Measurements from ENCODE around the gene TTC3.
A peak's percentile ranks its signal among the peaks of the same experiment; 100 is the strongest.
"Not testable (repeated sequence)": the region's sequence is repeated elsewhere in the genome, so short reads cannot be mapped to it uniquely, and the experiment has no call there.

The TTC3 gene, protein sequence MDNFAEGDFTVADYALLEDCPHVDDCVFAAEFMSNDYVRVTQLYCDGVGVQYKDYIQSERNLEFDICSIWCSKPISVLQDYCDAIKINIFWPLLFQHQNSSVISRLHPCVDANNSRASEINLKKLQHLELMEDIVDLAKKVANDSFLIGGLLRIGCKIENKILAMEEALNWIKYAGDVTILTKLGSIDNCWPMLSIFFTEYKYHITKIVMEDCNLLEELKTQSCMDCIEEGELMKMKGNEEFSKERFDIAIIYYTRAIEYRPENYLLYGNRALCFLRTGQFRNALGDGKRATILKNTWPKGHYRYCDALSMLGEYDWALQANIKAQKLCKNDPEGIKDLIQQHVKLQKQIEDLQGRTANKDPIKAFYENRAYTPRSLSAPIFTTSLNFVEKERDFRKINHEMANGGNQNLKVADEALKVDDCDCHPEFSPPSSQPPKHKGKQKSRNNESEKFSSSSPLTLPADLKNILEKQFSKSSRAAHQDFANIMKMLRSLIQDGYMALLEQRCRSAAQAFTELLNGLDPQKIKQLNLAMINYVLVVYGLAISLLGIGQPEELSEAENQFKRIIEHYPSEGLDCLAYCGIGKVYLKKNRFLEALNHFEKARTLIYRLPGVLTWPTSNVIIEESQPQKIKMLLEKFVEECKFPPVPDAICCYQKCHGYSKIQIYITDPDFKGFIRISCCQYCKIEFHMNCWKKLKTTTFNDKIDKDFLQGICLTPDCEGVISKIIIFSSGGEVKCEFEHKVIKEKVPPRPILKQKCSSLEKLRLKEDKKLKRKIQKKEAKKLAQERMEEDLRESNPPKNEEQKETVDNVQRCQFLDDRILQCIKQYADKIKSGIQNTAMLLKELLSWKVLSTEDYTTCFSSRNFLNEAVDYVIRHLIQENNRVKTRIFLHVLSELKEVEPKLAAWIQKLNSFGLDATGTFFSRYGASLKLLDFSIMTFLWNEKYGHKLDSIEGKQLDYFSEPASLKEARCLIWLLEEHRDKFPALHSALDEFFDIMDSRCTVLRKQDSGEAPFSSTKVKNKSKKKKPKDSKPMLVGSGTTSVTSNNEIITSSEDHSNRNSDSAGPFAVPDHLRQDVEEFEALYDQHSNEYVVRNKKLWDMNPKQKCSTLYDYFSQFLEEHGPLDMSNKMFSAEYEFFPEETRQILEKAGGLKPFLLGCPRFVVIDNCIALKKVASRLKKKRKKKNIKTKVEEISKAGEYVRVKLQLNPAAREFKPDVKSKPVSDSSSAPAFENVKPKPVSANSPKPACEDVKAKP (N-terminal part only)

DNA sequence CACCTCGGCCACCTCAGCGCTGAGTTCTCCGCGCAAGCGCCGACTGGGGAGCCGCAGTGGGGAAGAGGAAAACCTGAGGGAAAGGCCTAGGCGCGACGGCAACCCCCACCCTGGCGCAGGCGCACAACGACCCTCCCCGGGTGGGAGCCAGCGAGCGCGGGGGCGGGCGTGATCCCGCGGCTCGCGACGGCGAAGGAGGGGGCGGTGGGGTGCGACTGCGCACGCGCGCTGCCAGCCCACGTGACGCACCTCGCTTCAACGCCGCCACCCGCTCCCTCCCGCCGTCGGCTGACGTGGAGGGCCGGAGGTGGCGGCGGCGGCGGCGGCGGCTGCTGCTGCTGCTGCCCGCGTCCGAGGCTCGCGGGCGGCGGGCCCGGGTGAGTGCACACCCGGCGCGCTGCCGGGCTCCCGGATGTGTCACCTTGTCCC, at the start of gene TTC3, which contains the start of gene PIGP:
Gene TTC3, plus strand, starts transcription at position 267 of the 429 bp plus-strand sequence. CDS start 14,004 bp downstream, outside the sequence.
Gene PIGP, minus strand, starts transcription at position 84 of the 429 bp plus-strand sequence. CDS start 556 bp downstream, outside the sequence.
- DNase-seq, result peak; percentile 93

GRCh38 chr21:37026499-37026898, 46.6 kb upstream of the TTC3 start:
- no peak for DNase-seq

DNA sequence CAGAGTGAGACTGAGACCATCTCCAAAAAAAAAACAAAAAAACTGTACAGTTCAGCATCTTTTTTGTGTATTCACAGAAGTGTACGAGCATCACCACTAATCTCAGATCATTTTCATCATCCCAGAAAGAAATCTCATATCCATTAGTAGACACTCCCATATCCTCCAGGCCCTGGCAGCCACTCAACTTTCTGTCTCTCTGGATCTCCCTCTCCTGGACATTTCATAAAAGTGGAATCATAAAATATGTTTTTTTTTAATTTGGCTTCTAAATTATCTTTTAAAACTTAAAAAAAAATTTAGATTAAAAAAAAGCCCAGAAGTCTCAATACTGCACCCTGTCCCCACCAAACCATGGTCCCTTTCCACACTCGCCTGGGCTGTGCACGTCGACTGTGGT, 44.5 kb upstream of the TTC3 start:
- no peak for DNase-seq

DNA sequence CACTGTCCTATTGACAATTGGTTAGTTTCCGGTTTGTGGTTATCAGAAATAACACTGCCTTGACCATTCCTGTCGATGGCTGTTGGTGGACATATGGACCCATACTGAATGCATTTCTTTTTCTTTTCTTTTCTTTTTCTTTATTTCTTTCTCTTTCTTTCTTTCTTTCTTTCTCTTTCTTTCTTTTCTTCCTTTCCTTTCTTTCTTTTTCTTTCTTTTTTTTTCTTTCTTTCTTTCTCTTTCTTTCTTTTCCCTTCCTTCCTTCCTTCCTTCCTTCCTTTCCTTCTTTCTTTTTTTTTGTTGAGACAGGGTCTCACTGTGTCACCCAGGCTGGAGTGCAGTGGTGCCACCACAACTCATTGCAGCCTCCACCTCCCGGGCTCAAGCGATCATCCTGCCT, 42.2 kb upstream of the TTC3 start:
- no peak for DNase-seq

GRCh38 chr21:37032293-37032692, 40.8 kb upstream of the TTC3 start:
- DNase-seq, result no peak

GRCh38 chr21:37032877-37033471, 40.1 kb upstream of the TTC3 start:
- no peak for DNase-seq

DNA sequence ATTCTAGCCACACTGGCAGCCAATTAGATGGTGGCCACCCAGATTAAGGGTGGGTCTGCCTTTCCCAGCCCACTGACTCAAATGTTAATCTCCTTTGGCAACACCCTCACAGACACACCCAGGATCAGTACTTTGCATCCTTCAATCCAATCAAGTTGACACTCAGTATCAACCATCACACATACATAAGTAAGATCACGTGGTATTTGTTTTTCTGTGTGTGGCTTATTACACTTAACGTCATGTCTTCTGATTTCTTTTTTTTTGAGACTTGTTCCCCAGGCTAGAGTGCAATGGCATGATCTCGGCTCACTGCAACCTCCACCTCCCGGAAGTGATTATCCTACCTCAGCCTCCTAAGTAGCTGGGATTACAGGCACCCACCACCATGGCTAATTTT, 38.7 kb upstream of the TTC3 start:
- DNase-seq, result not testable (repeated sequence)

DNA sequence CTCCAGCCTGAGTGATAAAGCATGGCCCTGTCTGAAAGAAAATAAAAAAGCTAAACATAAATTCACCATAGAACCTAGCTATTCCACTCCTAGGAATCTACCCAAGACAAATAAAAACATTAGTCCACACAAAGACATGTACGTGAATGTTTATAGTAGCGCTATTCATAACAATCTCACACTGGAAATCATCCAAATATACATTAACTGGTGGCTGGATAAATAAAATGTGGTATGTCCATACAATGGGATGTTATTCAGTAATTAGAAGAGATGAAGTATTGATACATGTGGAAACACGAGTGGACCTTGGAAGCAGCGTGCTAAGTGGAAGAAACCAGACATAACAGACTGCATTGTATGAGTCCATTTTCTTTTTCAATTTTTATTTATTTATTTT, 36.9 kb upstream of the TTC3 start:
- DNase-seq, result no peak

GRCh38 chr21:37039411-37040075, 33.5 kb upstream of the TTC3 start:
- no peak for DNase-seq

DNA sequence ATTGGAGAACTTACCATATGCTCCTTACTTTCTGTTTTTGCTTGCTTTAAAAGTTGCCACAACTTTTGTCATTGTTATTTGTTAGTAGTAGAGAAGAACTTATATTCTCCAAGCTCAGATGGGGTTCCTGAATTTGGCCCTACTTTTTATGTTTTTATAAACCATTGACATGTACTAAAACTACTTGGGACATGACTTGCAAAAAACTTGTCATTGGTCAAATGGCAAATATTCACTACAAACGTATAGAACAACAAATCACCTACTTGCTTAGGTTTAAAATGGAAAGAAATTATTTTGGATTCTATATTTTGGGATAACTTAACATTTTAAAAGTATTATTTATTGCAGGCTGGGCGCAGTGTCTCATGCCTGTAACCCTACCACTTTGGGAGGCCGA, 32.8 kb upstream of the TTC3 start:
- DNase-seq, result no peak

- peak; percentile 26 for DNase-seq
Observed at GRCh38 chr21:37041706-37042271, 31.3 kb upstream of the TTC3 start.

DNA sequence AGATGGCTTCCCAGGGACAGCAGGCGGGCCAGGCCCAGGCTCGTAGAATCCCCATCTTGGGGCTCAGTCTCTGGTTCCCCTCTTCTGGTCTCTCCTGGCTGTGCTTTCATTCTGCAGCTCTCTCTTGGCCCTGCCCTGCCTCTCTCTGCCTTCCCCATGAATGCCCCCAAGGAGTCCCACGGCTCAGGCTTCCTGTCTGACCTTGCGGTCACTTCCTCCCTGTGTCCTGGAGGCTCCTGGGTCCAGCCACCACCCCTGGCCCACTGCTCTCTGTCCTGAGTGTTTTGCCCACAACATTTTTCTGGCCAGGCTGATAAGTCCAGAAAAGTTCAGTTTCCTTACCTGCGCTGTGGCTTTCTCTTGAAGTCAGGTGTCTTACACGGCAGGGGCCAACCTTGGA, 29.2 kb upstream of the TTC3 start:
- no peak for DNase-seq

DNA sequence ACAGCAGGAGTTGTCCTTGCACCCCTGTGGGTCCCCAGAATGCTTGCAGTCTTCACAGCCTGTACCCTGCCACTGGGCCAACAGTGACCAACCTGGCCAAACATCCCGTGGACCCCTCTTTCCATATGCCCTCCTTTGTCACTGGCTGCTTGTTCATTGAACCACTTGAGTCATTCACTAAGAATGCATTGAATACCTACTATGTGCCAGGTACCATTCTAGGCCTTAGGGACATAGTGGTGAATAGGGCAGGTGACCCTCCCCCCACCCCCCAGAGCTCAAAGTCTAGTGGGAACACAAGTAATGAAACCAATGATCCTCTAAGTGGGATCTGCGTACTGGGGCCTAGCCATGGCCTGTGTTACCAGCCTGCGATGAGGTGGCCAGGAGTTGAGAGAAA, 28.4 kb upstream of the TTC3 start:
- no peak for DNase-seq

GRCh38 chr21:37045149-37045548, 27.9 kb upstream of the TTC3 start:
- DNase-seq, result no peak

DNA sequence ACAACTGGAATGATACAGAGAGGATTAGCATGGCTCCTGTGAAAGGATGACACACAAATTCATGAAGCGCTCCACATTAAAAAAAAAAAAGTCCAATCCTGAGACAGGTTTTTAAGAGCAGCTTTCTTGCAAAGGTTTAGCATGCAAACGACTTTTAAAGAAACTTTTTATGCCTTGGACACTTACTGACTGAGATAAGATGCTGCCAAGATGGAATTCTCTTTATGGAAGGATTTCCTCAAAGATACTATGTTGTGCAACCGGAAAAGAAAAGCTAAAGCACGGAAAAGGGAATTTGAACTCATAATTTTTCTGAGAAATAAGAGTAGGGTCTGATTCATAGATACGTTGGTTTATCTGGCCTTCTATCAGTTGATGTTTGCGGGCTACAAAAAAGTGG, 27.5 kb upstream of the TTC3 start:
- no peak for DNase-seq

DNA sequence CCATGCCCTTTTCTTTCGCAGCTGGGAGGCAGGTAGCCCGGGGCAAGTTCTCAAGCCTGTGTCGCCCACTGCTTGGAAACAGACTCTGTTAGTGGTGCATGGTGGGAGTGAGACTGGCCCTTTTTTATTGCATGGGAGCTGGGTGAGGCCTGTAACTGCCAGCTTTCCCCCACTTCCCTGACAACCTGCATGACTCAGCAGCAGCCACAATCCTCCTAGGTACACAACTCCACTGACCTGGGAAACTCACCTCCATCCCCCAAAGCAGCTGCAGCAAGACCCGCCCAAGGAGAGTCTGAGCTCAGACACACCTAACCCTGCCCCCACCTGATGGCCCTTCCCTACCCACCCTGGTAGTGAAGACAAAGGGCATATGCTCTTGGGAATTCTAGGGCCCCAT, 26.0 kb upstream of the TTC3 start:
- no peak for DNase-seq

DNA sequence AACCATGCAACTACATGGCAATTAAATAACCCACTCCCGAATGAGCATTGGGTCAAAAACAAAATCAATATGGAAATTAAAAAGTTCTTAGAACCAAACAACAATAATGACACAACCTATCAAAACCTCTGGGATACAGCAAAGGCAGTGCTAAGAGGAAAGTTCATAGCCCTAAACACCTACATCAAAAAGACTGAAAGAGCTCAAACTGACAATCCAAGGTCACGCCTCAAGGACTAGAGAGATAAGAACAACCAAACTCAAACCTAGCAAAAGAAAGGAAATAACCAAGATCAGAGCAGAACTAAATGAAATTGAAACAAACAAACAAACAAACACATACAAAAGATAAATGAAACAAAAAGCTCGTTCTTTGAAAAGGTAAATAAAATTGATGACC, 23.3 kb upstream of the TTC3 start:
- DNase-seq, result not testable (repeated sequence)

DNA sequence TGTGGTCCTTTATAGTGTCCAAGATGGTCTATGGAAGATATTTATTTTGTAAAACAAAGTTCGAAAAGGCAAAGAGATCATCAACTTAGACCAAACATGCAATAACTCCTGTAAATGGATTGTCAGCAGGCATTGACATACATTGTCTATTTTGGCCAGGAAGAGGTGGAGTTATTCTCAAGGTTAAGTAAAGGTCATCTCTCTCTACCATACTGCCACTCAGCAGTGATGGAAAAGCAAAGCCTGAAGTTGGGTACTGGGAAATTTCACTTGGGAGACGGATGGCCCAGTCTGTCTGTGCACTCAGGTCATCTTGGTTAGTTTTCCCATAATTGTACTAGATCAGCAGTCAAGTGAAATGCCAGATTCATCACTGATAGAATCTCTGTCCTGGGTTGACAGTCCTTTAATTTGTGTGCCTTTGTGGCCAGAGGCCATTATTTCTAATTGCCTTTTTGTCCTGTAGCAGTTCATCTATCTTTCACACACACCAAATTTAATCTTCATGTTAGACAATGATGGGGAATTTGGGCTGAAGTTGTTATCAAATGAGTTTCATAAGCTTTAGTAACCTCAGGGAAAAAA, 17.7 kb upstream of the TTC3 start:
- DNase-seq, result no peak

- no peak for DNase-seq
Observed at GRCh38 chr21:37057614-37058013, 15.4 kb upstream of the TTC3 start.

DNA sequence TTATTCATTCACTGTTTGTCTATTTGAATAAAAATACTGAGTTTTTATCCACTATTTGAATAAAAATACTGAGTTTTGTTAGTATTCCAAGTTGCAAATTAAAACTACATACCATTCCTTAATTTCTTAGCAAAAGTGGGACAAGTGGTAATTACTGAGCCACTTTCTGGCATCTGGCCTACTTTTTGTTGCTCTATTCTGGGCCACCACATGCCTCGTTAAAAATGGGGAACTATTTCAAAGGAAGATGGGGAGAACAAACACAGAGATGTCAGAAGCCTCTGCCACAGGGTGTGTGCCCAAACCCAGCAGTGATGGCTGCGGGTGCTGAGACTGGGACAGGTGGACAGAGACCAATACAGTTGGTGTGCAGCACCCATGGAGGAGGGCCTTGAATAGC, 14.8 kb upstream of the TTC3 start:
- no peak for DNase-seq

GRCh38 chr21:37059181-37059580, 13.9 kb upstream of the TTC3 start:
- no peak for DNase-seq
